GM21576 (cell line): Measurements from ENCODE around the gene CD320.
"Not testable (repeated sequence)": the region's sequence is repeated elsewhere in the genome, so short reads cannot be mapped to it uniquely, and the experiment has no call there.

Source experiments
- ATAC-seq: cut with Tn5 transposase; IDR thresholded peaks from one replicate; pipeline ENCODE4 v1.9.1; 2021; ENCODE audit warnings: mild to moderate bottlenecking, moderate library complexity; ENCODE audit not compliant: unreplicated experiment

The CD320 gene

DNA sequence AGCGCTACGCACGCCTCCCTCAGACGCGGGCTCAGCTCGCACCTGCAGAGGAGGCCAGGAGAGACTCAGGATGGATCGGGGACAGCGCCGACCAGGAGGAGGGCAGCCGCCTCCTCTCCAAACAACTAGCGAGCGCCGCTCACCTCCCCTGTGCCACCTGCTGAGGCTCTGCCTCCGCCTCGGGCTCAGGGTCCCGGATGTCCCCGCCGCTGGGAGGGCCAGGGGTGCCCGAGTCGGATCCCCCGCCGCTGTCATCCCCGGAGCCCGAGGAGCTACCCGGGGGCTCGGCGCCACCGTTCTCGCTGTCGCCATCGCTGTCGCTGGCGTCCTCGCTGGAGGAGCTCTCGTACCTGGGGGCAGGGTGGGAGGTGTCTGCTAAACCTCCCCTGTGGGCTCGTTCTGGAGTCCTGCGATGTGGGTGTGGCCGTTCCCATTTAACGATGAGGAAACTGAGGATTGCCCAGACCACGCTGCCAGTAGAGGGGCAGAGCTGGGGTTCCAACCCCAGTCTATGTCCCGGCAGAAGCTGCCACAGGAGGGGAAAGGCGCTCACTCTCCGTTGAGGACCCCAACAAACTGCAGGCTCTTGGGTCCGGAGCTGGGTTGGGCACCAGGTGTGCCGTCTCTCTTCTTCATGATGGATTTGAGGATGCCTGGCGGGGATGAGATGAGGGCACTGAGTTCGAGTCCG, 25.8 kb upstream of the CD320 start:
- ATAC-seq: no peak

GRCh38 chr19:8332976-8333766, 25.0 kb upstream of the CD320 start:
- no peak for ATAC-seq

DNA sequence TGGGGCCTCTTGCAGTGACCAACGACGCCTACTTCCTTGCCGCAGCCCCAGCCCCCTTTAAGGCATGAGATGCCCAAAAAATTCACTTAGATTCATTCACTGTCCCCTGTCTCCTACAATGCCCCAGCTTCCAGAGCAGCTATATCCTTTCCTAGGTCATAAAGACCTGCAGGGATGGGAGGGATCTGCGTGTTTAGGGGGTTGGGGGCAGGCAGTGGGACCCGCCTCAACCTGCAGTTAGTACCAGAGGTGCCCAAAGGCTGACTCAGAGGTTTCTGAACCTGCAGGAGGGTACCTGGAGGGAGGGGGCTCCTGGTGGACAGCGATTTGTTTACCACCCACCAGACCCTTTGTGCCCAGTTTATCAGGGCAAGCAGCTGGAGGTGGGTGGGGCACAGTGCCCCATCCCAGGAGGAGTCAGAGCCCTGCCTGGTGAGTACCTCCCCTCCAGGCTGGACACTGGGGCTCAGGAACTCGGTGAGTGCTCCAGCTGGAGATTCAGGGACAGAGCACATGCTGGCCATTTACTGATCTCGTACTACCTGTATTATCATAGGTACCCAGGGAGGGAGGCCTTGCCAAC, 23.2 kb upstream of the CD320 start:
- ATAC-seq: no peak

- ATAC-seq: no peak
These were observed 21.8 kb upstream of the CD320 start for GRCh38 chr19:8329996-8330395.

- ATAC-seq: no peak
These were observed 17.3 kb upstream of the CD320 start for GRCh38 chr19:8325454-8325853.

- ATAC-seq: no peak
These were observed 16.3 kb upstream of the CD320 start for GRCh38 chr19:8324186-8325050.

- ATAC-seq: no peak
These were observed 15.6 kb upstream of the CD320 start for GRCh38 chr19:8323781-8324185.

- no peak for ATAC-seq
These were observed 14.5 kb upstream of the CD320 start for GRCh38 chr19:8322638-8322997.

GRCh38 chr19:8321986-8322637, 14.0 kb upstream of the CD320 start:
- ATAC-seq: no peak

- peak; percentile 86 for ATAC-seq
These were observed 13.2 kb upstream of the CD320 start, which contains the start of the genes NDUFA7 and RPS28 for GRCh38 chr19:8321067-8321985. TSS of gene NDUFA7 (minus strand) at chr19:8321375. CDS start at chr19:8321358, 17 bp downstream. TSS of gene RPS28 (plus strand) at chr19:8321496. CDS start at chr19:8321531, 35 bp downstream.

- ATAC-seq: peak; percentile 21
These were observed 12.5 kb upstream of the CD320 start for GRCh38 chr19:8320564-8321066.

DNA sequence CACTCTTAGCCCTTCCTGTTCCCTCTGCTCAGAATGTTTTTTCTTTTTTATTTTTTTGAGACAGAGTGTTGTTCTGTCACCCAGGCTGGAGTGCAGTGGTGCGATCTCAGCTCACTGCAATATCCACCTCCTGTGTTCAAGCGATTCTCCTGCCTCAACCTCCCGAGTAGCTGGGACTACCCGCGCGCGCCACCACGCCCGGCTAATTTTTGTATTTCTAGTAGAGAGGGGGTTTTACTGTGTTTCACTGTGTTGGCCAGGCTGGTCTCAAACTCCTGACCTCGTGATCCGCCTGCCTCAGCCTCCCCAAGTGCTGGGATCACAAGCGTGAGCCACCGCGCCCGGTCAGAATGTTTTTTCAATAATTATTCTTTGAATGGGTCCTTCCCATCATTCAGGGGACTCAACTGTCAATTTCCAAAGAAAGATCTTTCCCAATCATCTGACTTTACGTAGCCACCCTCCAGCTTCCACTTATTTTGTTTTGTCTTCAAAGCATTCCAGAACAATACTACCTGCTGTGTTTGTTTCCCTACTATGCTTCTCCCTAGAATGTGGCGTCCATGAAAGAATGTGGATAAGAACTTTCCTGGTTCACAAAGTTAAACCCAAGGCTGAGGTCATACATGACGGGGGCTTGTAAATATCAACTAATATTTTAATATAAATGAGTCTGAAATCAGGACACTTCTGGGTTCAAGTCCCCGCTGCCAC, 11.8 kb upstream of the CD320 start:
- no peak for ATAC-seq

DNA sequence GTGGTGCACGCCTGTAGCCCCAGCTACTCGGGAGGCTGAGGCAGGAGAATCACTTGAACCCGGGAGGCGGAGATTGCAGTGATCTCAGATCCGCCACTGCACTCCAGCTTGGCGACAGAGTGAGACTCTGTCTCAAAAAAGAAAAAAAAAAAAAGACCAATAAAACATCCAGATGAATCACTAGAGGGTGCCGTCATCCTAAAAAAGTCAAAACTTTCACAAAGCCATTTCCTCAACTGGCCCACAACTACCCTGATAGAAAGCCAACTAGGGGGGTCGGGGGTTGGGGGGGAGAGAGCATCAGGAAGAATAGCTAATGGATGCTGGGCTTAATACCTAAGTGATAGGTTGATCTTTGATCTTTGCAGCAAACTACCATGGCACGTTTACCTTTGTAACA, 10.7 kb upstream of the CD320 start:
- ATAC-seq: not testable (repeated sequence)

DNA sequence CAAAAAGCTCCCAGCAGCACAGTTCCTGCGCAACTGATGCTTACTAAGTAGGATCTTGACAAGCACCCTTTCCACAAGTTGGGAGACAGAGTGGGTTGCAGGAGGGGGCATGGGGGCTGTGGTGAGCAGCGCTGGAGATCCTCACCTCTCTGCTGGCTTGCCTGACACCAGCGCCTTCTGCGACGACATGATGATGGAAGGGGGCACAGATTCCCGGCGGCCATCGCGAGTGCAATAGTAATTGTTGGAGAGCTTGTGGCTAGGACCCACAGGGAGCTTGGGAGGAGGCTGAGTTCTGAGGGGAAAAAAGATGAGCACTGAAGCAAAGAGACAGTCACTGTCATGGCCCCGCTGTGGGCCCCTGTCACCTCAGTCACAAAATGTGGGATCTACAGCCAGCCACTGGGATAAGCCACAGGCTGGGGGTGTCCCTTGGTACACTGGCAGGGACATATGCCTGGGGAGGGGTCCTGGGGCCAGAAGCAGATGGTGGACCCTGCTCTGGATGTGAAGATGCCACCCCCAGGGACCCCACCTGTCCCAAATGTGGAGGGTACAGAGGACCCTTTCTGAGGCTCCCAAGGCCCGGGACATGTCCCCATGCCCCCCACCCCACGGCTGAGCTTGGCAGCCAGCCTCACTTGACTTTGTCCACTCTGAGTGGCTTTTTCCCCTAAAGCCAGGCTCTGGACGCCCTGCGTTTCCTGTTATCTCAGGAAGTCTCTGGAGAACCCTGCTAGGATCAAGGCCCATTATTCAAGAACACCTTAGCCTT, 8.4 kb upstream of the CD320 start:
- no peak for ATAC-seq

GRCh38 chr19:8314981-8315640, 7.0 kb upstream of the CD320 start:
- not testable (repeated sequence) for ATAC-seq

- no peak for ATAC-seq
These were observed 3.5 kb upstream of the CD320 start for GRCh38 chr19:8311461-8312260.
